ENCODE measurements around the gene METTL13.

DNA sequence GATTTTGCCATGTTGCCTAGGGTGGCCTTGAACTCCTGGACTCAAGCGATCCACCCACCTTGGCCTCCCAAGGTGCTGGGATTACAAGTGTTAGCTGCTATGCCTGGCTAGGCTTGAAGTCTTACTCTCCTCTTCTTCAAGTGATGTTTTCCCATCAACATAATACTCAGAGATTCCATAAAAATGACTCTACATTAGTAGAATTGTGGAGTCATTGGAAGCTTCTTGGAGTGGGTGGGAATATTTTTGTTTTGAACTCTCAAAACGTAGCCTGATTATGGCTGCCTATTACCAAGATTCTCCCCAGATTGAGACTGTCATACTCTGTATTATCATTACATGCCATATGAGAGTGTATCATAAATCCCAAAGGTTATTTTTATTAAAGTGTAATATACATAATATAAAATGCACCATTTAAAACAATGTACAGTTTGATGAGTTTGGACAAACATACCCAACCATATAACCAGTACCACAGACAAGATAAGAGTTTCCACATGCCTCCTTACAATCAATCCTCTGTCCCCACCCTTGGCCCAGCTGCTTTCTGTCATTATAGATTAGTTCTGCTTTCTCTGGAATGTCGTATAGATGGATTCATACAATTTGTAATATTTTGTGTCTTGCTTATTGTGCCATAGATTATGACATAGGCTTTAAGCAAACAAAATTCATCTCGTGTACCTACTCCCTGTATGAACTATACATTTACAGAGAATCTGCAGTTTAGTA lies 51.8 kb downstream of the METTL13 start:
- TF ChIP-seq, protein P1, sequence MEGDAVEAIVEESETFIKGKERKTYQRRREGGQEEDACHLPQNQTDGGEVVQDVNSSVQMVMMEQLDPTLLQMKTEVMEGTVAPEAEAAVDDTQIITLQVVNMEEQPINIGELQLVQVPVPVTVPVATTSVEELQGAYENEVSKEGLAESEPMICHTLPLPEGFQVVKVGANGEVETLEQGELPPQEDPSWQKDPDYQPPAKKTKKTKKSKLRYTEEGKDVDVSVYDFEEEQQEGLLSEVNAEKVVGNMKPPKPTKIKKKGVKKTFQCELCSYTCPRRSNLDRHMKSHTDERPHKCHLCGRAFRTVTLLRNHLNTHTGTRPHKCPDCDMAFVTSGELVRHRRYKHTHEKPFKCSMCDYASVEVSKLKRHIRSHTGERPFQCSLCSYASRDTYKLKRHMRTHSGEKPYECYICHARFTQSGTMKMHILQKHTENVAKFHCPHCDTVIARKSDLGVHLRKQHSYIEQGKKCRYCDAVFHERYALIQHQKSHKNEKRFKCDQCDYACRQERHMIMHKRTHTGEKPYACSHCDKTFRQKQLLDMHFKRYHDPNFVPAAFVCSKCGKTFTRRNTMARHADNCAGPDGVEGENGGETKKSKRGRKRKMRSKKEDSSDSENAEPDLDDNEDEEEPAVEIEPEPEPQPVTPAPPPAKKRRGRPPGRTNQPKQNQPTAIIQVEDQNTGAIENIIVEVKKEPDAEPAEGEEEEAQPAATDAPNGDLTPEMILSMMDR (IDR thresholded peaks at IDR 0.05): no peak
- TF ChIP-seq POLR2A (IDR thresholded peaks at IDR 0.05): no peak
